HepG2 (cell line): ENCODE data around the gene RCOR1. TPM values are rescaled to one million over a fixed set of nuclear protein-coding genes. Genes with fewer than 3 reads are reported as not detected.

Experiments
- ATAC-seq: fragments of 200-7000 bp; cut with Tn5 transposase; 3 replicates; pipeline ENCODE4 v1.9.1; 2020; ENCODE audit warnings: mild to moderate bottlenecking, moderate library complexity
- BruUV-seq: library from RNA; stranded (reverse); fragments of 400-500 nt; replicated peaks from 2 replicates; lab custom pipeline; 2021; lab: Mats Ljungman, UMichigan
- CTCF ChIA-PET: fragments of 300-600 bp; formaldehyde crosslinking; extraction: SDS; loops from one replicate; lab custom pipeline; 2021; ENCODE audit warnings: low total read pairs, inconsistent platforms, low intra/inter-chr PET ratio; lab: Yijun Ruan, JAX
- POLR2A ChIA-PET: fragments of 350-600 bp; sonication (Branson Sonifier 250); formaldehyde crosslinking; loops from one replicate; lab custom pipeline; 2020; ENCODE audit warnings: antibody characterized with exemption, inconsistent platforms; lab: Yijun Ruan, JAX
- DNase-seq: peaks from one replicate; pipeline ENCODE4 v3.0.0-alpha.2; 2015; ENCODE audit warnings: low spot score
- FAIRE-seq: peaks from 3 replicates; lab custom pipeline; 2011; peaks lifted over from hg19 to GRCh38; lab: Jason Lieb, UNC
- H2AFZ ChIP-seq: one replicate; pipeline ENCODE4 v1.6.1; 2011; ENCODE audit warnings: low read length, inconsistent platforms
- H3K27ac ChIP-seq: fragments of 300-600 bp; 3 replicates; pipeline ENCODE4 v1.8.0; 2011; ENCODE audit warnings: mixed run types, mild to moderate bottlenecking, mixed read lengths, low read length, inconsistent platforms; ENCODE audit not compliant: insufficient read depth; ENCODE audit errors: extremely low read length
- H3K27me3 ChIP-seq, 2 experiments: fragments of 200-600 bp in 1 of 2; 2 replicates in 1 of 2; 3 replicates in 1 of 2; pipeline versions ENCODE4 v1.6.0 to v1.8.0; 2011; ENCODE audit warnings: low read length in 2 of 2, mild to moderate bottlenecking in 2 of 2, moderate library complexity in 2 of 2, inconsistent platforms in 1 of 2; ENCODE audit not compliant: insufficient read depth in 2 of 2, control insufficient read depth in 1 of 2
- H3K36me3 ChIP-seq, 2 experiments: fragments of 200-600 bp in 1 of 2; replicated peaks in 1 of 2; 2 replicates in 1 of 2; 3 replicates in 1 of 2; pipeline versions ENCODE4 v1.5.1 to v1.8.0; 2011; ENCODE audit warnings: low read length in 2 of 2, inconsistent platforms in 1 of 2; ENCODE audit not compliant: insufficient read depth in 2 of 2, control insufficient read depth in 1 of 2
- H3K4me1 ChIP-seq: 2 replicates; pipeline ENCODE4 v1.5.1; 2012; ENCODE audit warnings: low read length, inconsistent platforms; ENCODE audit not compliant: insufficient read depth
- H3K4me2 ChIP-seq: 2 replicates; pipeline ENCODE4 v1.6.0; 2011; ENCODE audit warnings: low read depth, low read length, inconsistent platforms
- H3K4me3 ChIP-seq, 3 experiments: fragments of 200-600 bp in 1 of 3; sonication (generic), shearing (Covaris generic) in 1 of 3; replicated peaks in 1 of 3; 2 replicates each; pipeline ENCODE4 v1.5.1; 2011 to 2016; ENCODE audit warnings: low read length in 3 of 3, inconsistent platforms in 2 of 3, low read depth in 2 of 3, mild to moderate bottlenecking in 2 of 3, control low read depth in 1 of 3, mixed read lengths in 1 of 3; ENCODE audit not compliant: insufficient read depth in 1 of 3
- H3K79me2 ChIP-seq: one replicate; pipeline ENCODE4 v1.6.1; 2011; ENCODE audit warnings: low read length, inconsistent platforms; ENCODE audit not compliant: insufficient read depth
- H3K9ac ChIP-seq: 2 replicates; pipeline ENCODE4 v1.6.0; 2011; ENCODE audit warnings: mild to moderate bottlenecking, low read depth, low read length, inconsistent platforms; ENCODE audit not compliant: insufficient read depth
- H3K9me3 ChIP-seq: 2 replicates; pipeline ENCODE4 v1.5.1; 2012; ENCODE audit warnings: mild to moderate bottlenecking, low read length
- H4K20me1 ChIP-seq: 2 replicates; pipeline ENCODE4 v1.6.0; 2011; ENCODE audit warnings: inconsistent platforms, mild to moderate bottlenecking, low read length, moderate library complexity; ENCODE audit not compliant: insufficient read depth
- ETV5 ChIP-seq: IDR thresholded peaks from 2 replicates; pipeline ENCODE4 v1.6.1; 2018; ENCODE audit warnings: missing biosample characterization, missing genetic modification reagents, inconsistent platforms, borderline replicate concordance
- JUND ChIP-seq: sonication (generic); formaldehyde crosslinking; IDR thresholded peaks from 2 replicates; pipeline ENCODE4 v1.8.0; 2022; ENCODE audit warnings: mild to moderate bottlenecking, missing genetic modification reagents
- MED8 ChIP-seq: sonication (generic); formaldehyde crosslinking; IDR thresholded peaks from 2 replicates; pipeline ENCODE4 v1.8.1; 2023; ENCODE audit warnings: mild to moderate bottlenecking, missing genetic modification reagents; ENCODE audit not compliant: insufficient replicate concordance
- PCBP1 ChIP-seq: fragments of 200-400 bp; formaldehyde crosslinking; IDR thresholded peaks from 2 replicates; pipeline ENCODE4 v1.6.1; 2017; ENCODE audit warnings: mild to moderate bottlenecking, low read depth, low read length, borderline replicate concordance
- RFXANK ChIP-seq: IDR thresholded peaks from 2 replicates; pipeline ENCODE4 v1.6.1; 2016
- STAT5B ChIP-seq: sonication (generic); formaldehyde crosslinking; IDR thresholded peaks from 2 replicates; pipeline ENCODE4 v1.4.0; 2020; ENCODE audit warnings: missing genetic modification reagents
- ZBTB38 ChIP-seq: sonication (generic); formaldehyde crosslinking; IDR thresholded peaks from 2 replicates; pipeline ENCODE4 v1.5.1; 2020; ENCODE audit warnings: mild to moderate bottlenecking, missing genetic modification reagents
- ZMYM3 ChIP-seq: sonication (generic); formaldehyde crosslinking; IDR thresholded peaks from 2 replicates; pipeline ENCODE4 v1.5.1; 2020; ENCODE audit warnings: mild to moderate bottlenecking, missing genetic modification reagents
- ZNF235 ChIP-seq: sonication (generic); formaldehyde crosslinking; IDR thresholded peaks from 2 replicates; pipeline ENCODE4 v1.8.1; 2023; ENCODE audit warnings: mild to moderate bottlenecking, missing genetic modification reagents, borderline replicate concordance
- ZNF550 ChIP-seq: sonication (generic); formaldehyde crosslinking; IDR thresholded peaks from 2 replicates; pipeline ENCODE4 v1.4.0; 2020; ENCODE audit warnings: mild to moderate bottlenecking, missing genetic modification reagents, borderline replicate concordance
- WGBS: methylation state at CpG from one replicate; pipeline ENCODE4 v1.1.6; 2017; ENCODE audit warnings: low lambda C conversion rate; 5-methylcytosine and 5-hydroxymethylcytosine counted together
- in situ Hi-C: cut with HindIII; loops from 2 replicates; pipeline ENCODE4 v1.10.0; 2017; ENCODE audit warnings: low pct_unique_long_range_greater_than_20kb; ENCODE audit not compliant: extremely low pct_ligation_motif_present
- intact Hi-C: fragments of 100-400 bp; cut with micrococcal nuclease; formaldehyde crosslinking; loops from one replicate; pipeline ENCODE4 v1.10.0; 2022; ENCODE audit not compliant: unreplicated experiment
- polyA plus RNA-seq, 8 experiments: library from polyadenylated mRNA; depleted of rRNA in 3 of 8; stranded (reverse) in 7 of 8; unstranded in 1 of 8; fragments of >200 nt; fragmentation: Illumina TruSeq in 4 of 8; extraction: Trizol in 4 of 8; gene quantifications; 2 replicates each; pipeline versions ENCODE4 v1.2.1 to v1.2.3, GENCODE V29; 2011 to 2016; ENCODE audit warnings: low read depth in 4 of 8, missing spikeins in 1 of 8, mixed read lengths in 1 of 8; ENCODE audit not compliant: insufficient read depth in 1 of 8
- total RNA-seq, 5 experiments: library from RNA; depleted of rRNA; stranded (reverse); fragments of >200 nt; fragmentation: Illumina TruSeq; extraction: Trizol; gene quantifications; 2 replicates each; pipeline ENCODE4 v1.2.3, GENCODE V29; 2016; ENCODE audit warnings: low read depth in 1 of 5
- TF ChIP-seq, protein P1 (sequence below): sonication (generic); formaldehyde crosslinking; IDR thresholded peaks from 2 replicates; pipeline ENCODE4 v1.8.0; 2022; ENCODE audit warnings: mild to moderate bottlenecking, missing genetic modification reagents, moderate library complexity
- TF ChIP-seq, protein P2 (sequence below): sonication (generic); formaldehyde crosslinking; IDR thresholded peaks from 2 replicates; pipeline ENCODE4 v1.5.1; 2020; ENCODE audit warnings: missing genetic modification reagents, mild to moderate bottlenecking, borderline replicate concordance
- TF ChIP-seq, protein P3 (sequence below): sonication (generic); formaldehyde crosslinking; conservative IDR thresholded peaks from 2 replicates; pipeline ENCODE4 v1.8.0; 2022; ENCODE audit warnings: low read depth, missing genetic modification reagents
- TF ChIP-seq, protein P4 (sequence below): sonication (generic); formaldehyde crosslinking; IDR thresholded peaks from 2 replicates; pipeline ENCODE4 v1.4.0; 2020; ENCODE audit warnings: missing genetic modification reagents

The RCOR1 gene
- total and polyA plus RNA-seq, 2 of the 13 experiments (the other 11 are each of a cell fraction or from before 2014, with no cell fraction given): 10.2 to 11.1 TPM

DNA sequence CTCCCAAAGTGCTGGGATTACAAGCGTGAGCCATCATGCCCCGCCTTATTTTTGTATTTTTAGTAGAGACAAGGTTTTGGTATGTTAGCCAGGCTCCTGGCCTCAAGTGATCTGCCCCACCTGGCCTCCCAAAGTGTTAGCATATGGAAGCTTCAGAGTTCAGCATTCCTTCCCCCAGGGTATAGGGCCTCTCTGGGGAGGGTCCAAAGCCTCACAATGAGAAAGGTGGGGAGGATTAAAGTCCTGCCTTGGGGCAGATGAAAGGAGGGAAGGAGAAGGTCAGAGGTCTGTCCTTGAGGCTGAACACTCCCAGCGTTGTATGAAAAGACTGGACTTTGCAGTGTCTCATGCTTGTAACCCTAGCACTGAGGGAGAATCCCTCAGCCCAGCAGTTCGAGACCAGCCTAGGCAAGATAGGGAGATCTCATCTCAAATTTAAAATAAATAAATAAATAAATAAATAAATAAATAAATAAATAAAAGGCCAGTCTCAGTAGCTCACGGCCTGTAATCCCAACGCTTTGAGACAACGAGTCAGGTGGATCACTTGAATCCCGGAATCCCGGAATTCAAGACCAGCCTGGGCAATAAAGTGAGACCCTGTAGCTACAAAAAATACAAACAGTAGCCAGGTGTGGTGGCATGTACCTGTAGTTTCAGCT lies 22.0 kb upstream of the RCOR1 start (continued):
- 0 out of 2 replicates have a peak, but pooled peaks have one; percentile 40 for TF ChIP-seq ZMYM3
- TF ChIP-seq STAT5B: no peak
- TF ChIP-seq MED8: no peak
- no peak for TF ChIP-seq PCBP1
- TF ChIP-seq, all 625 proteins: peak for 41

DNA sequence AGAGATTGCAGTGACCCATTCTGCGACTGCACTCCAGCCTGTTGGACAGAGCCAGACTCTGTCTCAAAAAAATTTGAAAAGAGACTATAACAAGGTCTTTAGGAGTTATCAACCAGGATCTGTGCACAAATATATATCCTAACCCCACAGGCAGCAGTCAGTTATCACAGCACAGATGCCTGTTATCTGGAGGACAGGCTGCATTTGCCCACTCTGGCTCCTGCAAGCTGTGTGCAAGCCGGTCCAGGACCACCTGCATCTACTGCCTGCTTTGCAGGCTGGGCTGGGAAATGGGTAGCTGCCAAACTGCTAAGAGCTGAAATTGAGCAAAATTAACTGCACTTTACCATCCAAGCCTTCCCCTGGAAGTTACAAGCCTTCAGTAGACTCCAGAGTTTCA lies 21.4 kb upstream of the RCOR1 start:
- peak overlapping the region; percentile 67 for H3K27ac ChIP-seq
- no peak overlapping the region for H3K4me2 ChIP-seq
- H3K9ac ChIP-seq: no peak overlapping the region
- intact Hi-C loops: no loop called here
- ATAC-seq: no peak
- CTCF ChIA-PET: no interaction called here
- no peak overlapping the region for H2AFZ ChIP-seq
- H3K79me2 ChIP-seq: no peaks in the 10 kb centered on the region
- POLR2A ChIA-PET: interaction anchor here (3.3 kb wide), 1 partner anchor 31 kb away, joined by 11 read pairs; no protein-coding TSS in a partner anchor
- in situ Hi-C loops: no loop called here
- FAIRE-seq: no peak
- H3K36me3 ChIP-seq: no peaks in the 10 kb centered on the region
- BruUV-seq: no TSS peak
- WGBS: 65% methylated on average over 2 of the region's 2 CpGs
- peaks cover 92% of the 10 kb centered on the region for H3K4me1 ChIP-seq
- no peaks in the 10 kb centered on the region for H3K9me3 ChIP-seq
- no peak overlapping the region for H3K4me3 ChIP-seq
- no peaks in the 10 kb centered on the region for H3K27me3 ChIP-seq
- no peaks in the 10 kb centered on the region for H4K20me1 ChIP-seq
- DNase-seq: no peak
- TF ChIP-seq ZBTB38 (no peak), JUND (CRISPR knock-in tag) (no peak), RFXANK (CRISPR knock-in tag) (no peak), ETV5 (no peak), ZNF235 (CRISPR knock-in tag) (no peak), ZNF550 (CRISPR knock-in tag) (no peak)
- TF ChIP-seq, protein P1, sequence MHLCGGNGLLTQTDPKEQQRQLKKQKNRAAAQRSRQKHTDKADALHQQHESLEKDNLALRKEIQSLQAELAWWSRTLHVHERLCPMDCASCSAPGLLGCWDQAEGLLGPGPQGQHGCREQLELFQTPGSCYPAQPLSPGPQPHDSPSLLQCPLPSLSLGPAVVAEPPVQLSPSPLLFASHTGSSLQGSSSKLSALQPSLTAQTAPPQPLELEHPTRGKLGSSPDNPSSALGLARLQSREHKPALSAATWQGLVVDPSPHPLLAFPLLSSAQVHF (CRISPR knock-in tag): no peak
- TF ChIP-seq, protein P2, sequence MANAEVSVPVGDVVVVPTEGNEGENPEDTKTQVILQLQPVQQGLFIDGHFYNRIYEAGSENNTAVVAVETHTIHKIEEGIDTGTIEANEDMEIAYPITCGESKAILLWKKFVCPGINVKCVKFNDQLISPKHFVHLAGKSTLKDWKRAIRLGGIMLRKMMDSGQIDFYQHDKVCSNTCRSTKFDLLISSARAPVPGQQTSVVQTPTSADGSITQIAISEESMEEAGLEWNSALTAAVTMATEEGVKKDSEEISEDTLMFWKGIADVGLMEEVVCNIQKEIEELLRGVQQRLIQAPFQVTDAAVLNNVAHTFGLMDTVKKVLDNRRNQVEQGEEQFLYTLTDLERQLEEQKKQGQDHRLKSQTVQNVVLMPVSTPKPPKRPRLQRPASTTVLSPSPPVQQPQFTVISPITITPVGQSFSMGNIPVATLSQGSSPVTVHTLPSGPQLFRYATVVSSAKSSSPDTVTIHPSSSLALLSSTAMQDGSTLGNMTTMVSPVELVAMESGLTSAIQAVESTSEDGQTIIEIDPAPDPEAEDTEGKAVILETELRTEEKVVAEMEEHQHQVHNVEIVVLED (CRISPR knock-in tag): no peak
- TF ChIP-seq, protein P3, sequence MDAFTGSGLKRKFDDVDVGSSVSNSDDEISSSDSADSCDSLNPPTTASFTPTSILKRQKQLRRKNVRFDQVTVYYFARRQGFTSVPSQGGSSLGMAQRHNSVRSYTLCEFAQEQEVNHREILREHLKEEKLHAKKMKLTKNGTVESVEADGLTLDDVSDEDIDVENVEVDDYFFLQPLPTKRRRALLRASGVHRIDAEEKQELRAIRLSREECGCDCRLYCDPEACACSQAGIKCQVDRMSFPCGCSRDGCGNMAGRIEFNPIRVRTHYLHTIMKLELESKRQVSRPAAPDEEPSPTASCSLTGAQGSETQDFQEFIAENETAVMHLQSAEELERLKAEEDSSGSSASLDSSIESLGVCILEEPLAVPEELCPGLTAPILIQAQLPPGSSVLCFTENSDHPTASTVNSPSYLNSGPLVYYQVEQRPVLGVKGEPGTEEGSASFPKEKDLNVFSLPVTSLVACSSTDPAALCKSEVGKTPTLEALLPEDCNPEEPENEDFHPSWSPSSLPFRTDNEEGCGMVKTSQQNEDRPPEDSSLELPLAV (CRISPR knock-in tag): no peak
- TF ChIP-seq, protein P4, sequence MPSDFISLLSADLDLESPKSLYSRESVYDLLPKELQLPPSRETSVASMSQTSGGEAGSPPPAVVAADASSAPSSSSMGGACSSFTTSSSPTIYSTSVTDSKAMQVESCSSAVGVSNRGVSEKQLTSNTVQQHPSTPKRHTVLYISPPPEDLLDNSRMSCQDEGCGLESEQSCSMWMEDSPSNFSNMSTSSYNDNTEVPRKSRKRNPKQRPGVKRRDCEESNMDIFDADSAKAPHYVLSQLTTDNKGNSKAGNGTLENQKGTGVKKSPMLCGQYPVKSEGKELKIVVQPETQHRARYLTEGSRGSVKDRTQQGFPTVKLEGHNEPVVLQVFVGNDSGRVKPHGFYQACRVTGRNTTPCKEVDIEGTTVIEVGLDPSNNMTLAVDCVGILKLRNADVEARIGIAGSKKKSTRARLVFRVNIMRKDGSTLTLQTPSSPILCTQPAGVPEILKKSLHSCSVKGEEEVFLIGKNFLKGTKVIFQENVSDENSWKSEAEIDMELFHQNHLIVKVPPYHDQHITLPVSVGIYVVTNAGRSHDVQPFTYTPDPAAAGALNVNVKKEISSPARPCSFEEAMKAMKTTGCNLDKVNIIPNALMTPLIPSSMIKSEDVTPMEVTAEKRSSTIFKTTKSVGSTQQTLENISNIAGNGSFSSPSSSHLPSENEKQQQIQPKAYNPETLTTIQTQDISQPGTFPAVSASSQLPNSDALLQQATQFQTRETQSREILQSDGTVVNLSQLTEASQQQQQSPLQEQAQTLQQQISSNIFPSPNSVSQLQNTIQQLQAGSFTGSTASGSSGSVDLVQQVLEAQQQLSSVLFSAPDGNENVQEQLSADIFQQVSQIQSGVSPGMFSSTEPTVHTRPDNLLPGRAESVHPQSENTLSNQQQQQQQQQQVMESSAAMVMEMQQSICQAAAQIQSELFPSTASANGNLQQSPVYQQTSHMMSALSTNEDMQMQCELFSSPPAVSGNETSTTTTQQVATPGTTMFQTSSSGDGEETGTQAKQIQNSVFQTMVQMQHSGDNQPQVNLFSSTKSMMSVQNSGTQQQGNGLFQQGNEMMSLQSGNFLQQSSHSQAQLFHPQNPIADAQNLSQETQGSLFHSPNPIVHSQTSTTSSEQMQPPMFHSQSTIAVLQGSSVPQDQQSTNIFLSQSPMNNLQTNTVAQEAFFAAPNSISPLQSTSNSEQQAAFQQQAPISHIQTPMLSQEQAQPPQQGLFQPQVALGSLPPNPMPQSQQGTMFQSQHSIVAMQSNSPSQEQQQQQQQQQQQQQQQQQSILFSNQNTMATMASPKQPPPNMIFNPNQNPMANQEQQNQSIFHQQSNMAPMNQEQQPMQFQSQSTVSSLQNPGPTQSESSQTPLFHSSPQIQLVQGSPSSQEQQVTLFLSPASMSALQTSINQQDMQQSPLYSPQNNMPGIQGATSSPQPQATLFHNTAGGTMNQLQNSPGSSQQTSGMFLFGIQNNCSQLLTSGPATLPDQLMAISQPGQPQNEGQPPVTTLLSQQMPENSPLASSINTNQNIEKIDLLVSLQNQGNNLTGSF: no peak
